ENCODE measurements around the gene OR13C5.

GRCh38 chr9:104553261-104553660, 46.0 kb downstream of the OR13C5 start:
- TF ChIP-seq EZH2 (optimal IDR thresholded peaks at IDR 0.05; ENCODE audit: low read depth, low read length) = no peak
- TF ChIP-seq, protein P1, sequence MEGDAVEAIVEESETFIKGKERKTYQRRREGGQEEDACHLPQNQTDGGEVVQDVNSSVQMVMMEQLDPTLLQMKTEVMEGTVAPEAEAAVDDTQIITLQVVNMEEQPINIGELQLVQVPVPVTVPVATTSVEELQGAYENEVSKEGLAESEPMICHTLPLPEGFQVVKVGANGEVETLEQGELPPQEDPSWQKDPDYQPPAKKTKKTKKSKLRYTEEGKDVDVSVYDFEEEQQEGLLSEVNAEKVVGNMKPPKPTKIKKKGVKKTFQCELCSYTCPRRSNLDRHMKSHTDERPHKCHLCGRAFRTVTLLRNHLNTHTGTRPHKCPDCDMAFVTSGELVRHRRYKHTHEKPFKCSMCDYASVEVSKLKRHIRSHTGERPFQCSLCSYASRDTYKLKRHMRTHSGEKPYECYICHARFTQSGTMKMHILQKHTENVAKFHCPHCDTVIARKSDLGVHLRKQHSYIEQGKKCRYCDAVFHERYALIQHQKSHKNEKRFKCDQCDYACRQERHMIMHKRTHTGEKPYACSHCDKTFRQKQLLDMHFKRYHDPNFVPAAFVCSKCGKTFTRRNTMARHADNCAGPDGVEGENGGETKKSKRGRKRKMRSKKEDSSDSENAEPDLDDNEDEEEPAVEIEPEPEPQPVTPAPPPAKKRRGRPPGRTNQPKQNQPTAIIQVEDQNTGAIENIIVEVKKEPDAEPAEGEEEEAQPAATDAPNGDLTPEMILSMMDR (IDR thresholded peaks at IDR 0.05; ENCODE audit: low read length) = no peak
